ENCODE data around the gene SLC9C2.
"Not testable (repeated sequence)": the region's sequence is repeated elsewhere in the genome, so short reads cannot be mapped to it uniquely, and the experiment has no call there.

Gene SLC9C2

GRCh38 chr1:173581383-173582079 is 21.3 kb downstream of the SLC9C2 start:
- no peak for DNase-seq (ENCODE audit: low read depth)

GRCh38 chr1:173580658-173581057 is 22.2 kb downstream of the SLC9C2 start:
- DNase-seq (ENCODE audit: low read depth), result no peak

GRCh38 chr1:173580071-173580470 is 22.8 kb downstream of the SLC9C2 start:
- DNase-seq (ENCODE audit: low read depth), result no peak

DNA sequence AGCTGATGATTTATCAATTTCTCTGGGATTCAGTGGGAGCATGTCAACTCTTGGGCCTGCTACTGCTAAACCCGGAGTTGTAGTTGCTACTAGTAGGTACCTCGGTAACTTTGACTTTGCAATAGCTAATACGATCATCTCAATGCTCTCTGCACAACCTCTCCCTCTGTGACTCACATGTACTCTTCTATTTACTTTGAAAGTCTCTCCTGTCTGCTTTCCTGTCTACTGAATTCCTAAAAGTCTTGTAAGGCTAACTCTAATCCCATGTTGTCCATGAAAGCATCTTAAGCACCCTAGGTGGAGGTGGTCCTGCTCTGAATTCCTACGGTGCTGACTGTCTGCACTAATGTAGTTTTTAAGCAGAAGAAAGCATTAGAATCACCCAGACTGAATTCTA is 29.3 kb downstream of the SLC9C2 start:
- DNase-seq (ENCODE audit: low read depth), result no peak

- DNase-seq (ENCODE audit: low read depth), result no peak
Observed at GRCh38 chr1:173572201-173572873, 30.5 kb downstream of the SLC9C2 start.

GRCh38 chr1:173570370-173571007 is 32.4 kb downstream of the SLC9C2 start:
- no peak for DNase-seq (ENCODE audit: low read depth)

DNA sequence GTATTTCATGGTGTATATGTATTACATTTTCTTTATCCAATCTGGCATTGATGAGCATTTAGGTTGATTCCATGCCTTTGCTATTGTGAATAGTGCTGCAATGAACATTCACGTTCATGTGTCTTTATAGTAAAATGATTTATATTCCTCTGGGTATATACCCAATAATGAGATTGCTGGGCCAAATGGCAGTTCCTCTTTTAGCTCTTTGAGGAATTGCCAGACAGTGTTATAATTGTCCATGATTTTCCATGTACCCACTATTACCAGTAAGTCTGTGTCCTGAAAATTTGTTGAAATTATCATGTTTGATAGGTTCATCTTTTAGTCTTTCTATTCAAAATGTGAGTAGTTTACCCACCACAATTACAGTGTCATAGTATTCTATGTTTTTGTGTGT is 34.4 kb downstream of the SLC9C2 start:
- DNase-seq (ENCODE audit: low read depth), result no peak

DNA sequence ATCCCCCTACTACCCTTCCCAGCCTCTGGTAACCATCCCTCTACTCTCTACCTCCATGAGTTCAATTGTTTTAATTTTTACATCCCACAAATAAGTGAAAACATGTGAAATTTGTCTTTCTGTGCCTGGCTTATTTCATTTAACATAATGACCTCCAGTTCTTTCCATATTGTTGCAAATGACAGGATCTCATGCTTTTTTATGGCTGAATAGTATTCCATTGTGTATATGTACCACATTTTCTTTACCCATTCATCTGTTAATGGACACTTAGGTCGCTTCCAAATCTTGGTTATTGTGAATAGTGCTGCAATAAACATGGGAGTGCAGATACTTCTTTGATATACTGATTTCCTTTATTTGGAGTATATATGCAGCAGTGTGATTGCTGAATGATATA is 39.0 kb downstream of the SLC9C2 start:
- not testable (repeated sequence) for DNase-seq (ENCODE audit: low read depth)

DNA sequence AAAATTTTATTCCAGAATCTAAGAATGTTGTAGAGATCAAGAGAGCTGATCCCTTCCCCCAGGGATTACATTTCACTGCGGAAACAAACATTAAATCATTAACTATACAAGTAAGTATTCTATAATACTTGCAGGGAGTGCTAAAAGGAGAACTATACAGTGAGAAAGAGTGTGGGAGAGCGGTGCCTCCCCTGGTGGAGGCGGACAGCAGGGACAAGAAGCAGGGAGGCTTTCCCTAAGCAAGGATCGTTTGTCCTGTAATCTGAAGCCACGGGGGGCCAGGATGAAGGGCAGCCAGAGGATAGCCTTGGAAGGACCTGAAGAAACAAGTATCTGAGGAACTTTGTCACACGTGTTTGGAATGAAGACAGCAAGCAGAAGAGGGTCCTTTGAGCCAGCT is 40.1 kb downstream of the SLC9C2 start:
- no peak for DNase-seq (ENCODE audit: low read depth)

DNA sequence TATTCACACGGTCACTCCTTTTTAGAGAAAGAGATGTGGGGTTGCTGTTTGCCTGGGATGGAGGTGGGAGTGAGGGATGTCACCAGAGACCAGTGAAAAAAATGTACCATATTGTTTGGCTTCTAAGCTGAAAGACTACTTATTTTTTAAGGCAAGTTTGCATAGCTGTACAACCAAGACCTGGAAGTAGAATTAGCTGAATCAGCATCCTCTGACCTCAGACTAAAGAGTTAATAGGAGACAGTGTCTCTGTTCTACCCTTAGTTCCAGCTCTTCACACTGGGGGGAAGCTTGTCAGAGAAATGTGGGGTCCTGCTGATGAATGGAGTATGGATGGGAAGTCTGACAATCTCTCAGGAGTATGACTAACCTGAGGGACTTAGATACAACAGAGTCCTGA is 41.6 kb downstream of the SLC9C2 start:
- DNase-seq (ENCODE audit: low read depth), result no peak

DNA sequence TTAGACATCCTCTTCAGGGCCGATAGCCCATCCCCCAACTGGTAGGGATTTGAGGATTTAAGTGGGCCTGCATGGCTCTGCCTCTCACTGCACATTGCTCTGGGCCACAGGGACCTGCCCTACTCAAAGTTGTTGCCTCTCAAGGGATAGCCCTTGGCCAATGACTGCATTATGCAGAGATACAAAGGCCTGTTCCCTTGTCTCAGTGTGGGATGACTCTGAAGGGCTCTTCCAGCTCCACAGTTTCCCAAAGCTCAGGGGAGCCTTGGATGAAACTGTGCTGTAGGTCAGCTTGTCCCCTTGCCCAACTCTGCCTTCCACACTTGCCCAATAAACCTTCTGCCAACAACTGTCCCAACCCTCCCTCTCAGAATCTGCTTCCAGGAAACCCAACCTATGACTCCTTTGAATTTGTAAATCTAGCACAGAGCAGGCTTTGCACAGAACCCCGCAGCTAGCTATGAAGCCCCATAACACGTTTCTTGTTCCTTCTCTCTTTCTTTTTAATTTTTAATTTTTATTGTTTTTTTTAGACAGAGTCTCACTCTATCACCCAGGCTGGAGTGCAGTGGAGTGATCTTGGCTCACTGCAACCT is 42.5 kb downstream of the SLC9C2 start:
- no peak for DNase-seq (ENCODE audit: low read depth)

DNA sequence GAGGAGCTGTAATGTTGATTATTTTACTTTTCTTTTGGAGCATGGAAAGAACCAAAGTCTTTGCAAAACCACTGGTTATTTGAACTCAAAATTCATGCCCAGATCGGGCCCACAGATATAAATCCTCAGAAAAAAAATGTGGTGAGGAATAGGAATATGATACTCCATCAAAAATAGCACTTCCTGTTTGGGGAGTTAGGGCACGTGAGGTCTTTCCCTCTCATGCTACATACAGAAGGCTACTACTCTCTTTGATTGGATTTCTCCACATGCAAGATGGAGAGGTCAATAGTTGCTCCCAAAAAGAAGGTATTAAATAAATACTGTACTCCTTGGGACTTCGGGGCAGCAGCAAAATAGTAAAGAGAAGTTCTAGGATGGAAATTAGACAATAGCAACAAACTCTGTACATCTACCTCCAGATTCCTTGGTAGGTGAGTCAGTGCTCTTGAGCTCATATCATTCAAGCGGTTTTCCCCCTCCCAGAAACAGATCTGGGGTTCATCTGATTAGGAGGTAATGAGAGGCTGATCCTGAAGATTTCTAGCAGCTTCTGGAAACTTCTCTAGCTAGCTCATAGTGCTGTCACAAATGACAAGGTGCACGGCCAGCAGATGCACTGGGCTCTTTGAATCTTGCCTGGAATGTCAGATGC is 47.1 kb downstream of the SLC9C2 start:
- no peak for DNase-seq (ENCODE audit: low read depth)

- no peak for DNase-seq (ENCODE audit: low read depth)
Observed at GRCh38 chr1:173554541-173555250, 48.2 kb downstream of the SLC9C2 start.

DNA sequence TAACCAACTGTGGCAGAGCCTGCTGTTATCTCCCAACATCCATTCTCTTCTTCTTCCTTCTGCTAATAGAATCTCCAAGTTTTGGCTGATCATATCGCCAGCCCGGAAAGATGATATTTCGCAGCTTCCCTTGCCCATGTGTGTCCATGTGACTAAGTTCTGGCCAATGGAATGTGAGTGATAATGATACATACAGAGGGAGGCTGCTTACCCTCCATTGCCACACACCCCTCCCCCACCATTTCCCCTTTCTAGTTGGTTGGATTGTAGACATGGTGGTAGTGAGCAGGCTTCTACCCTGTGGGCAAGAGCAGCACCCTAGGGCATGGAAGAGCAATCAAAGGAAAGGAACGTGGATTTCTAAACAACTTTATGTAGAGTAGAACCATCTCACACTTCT is 48.8 kb downstream of the SLC9C2 start:
- no peak for DNase-seq (ENCODE audit: low read depth)

GRCh38 chr1:173553312-173553711 is 49.6 kb downstream of the SLC9C2 start:
- no peak for DNase-seq (ENCODE audit: low read depth)

DNA sequence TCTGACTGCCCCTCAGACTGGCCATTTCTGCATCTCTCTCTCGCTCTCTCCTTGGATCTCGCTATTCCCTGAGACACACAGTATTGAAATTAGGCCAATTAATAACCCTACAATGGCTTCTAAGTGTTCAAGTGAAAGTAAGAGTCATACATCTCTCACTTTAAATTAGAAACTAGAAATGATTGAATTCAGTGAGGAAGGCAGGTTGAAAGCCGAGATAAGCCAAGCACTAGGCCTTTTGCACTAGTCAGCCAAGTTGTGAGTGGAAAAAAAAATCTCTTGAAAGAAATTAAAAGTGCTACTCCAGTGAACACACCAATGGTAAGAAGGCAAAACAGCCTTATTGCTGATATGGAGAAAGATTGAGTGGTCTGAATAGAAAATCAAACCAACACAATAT is 51.2 kb downstream of the SLC9C2 start:
- no peak for DNase-seq (ENCODE audit: low read depth)

- no peak for DNase-seq (ENCODE audit: low read depth)
Observed at GRCh38 chr1:173549813-173550212, 53.1 kb downstream of the SLC9C2 start.

- DNase-seq (ENCODE audit: low read depth), result no peak
Observed at GRCh38 chr1:173545688-173546087, 57.2 kb downstream of the SLC9C2 start.

DNA sequence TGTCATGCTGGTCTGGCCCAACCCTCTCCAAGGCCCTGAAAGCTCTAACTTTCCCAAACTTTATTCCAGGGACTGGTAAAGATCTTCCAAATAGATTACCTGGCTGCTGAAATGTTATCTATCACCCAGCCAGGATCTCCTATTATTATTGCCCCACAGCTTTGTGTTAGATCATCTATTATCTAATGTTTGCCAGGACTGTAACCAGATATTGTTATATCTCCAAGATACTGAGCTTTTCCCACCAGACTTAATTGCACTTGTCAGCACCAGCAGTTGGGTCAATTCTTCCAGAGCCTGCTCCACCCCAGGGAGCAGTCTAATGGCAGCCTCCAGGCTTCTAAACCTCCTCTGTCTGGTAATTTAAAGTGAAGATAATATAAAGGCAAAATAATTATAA is 66.6 kb downstream of the SLC9C2 start:
- DNase-seq (ENCODE audit: low read depth), result no peak

- no peak for DNase-seq (ENCODE audit: low read depth)
Observed at GRCh38 chr1:173532237-173532636, 70.6 kb downstream of the SLC9C2 start.

DNA sequence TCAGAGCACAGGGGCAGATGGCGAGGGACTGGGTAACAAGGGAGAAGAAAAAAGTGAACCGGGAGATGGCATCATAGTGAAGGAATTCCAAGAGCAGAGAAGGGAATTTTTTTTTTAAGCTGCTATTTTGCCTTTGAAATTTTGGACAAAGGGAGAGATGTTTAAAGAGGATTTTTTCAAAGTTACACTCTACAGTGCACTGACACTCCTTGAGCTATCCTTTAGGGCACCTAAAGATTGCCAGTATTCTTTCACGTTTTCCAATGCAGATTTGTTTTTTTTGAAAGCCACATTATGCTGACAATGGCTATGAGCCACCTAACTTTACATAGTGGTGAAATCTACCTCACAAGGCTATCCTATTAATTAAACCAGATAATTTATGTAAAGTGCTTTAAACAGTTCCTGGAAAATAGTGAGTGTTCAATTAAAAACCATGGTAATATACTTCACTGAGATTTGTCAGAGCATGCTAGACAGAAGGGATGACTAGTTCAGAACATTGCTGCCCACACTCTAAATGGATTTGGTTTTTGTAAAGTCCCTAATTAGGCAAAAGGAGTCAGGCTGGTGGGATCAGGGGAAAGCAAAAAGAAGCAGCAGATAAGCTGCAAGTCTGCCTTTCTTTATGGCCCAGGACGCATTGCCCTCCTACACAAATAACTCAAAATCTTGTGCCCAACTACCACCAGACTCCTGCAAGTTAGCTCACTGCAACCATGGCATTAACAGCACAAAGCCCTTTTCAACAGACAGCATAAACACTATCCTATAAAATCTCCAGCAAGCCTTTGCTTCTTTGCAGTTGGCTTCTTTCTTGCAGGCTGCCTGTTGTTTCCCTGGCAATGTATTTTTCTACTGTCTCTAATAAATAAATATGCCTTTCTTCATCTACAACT is 71.8 kb downstream of the SLC9C2 start:
- DNase-seq (ENCODE audit: low read depth), result no peak
